ENCODE results near the gene AQP7.
"Not testable (repeated sequence)": the region's sequence is repeated elsewhere in the genome, so short reads cannot be mapped to it uniquely, and the experiment has no call there.

AQP7 gene

GRCh38 chr9:33393581-33393980 lies 8.8 kb downstream of the AQP7 start:
- no peak for DNase-seq

- not testable (repeated sequence) for DNase-seq
These were observed 9.8 kb downstream of the AQP7 start for GRCh38 chr9:33392591-33393021.

- DNase-seq, result not testable (repeated sequence)
These were observed 11.1 kb downstream of the AQP7 start for GRCh38 chr9:33391111-33391771.

- no peak for DNase-seq
These were observed 14.0 kb downstream of the AQP7 start for GRCh38 chr9:33388110-33388994.

GRCh38 chr9:33386998-33387397 lies 15.4 kb downstream of the AQP7 start:
- DNase-seq, result not testable (repeated sequence)

GRCh38 chr9:33386641-33386996 lies 15.7 kb downstream of the AQP7 start:
- not testable (repeated sequence) for DNase-seq

GRCh38 chr9:33385979-33386640 lies 16.3 kb downstream of the AQP7 start:
- not testable (repeated sequence) for DNase-seq

GRCh38 chr9:33385536-33385935 lies 16.8 kb downstream of the AQP7 start:
- DNase-seq, result not testable (repeated sequence)

- DNase-seq, result not testable (repeated sequence)
These were observed 19.0 kb downstream of the AQP7 start for GRCh38 chr9:33383396-33383795.

GRCh38 chr9:33382397-33382796 lies 20.0 kb downstream of the AQP7 start:
- not testable (repeated sequence) for DNase-seq

GRCh38 chr9:33381231-33381791 lies 21.1 kb downstream of the AQP7 start:
- DNase-seq, result no peak

GRCh38 chr9:33380390-33381094 lies 21.8 kb downstream of the AQP7 start:
- DNase-seq, result no peak

GRCh38 chr9:33379666-33380389 lies 22.5 kb downstream of the AQP7 start:
- no peak for DNase-seq

- no peak for DNase-seq
These were observed 24.1 kb downstream of the AQP7 start for GRCh38 chr9:33378121-33378795.

GRCh38 chr9:33377089-33377715 lies 25.2 kb downstream of the AQP7 start:
- no peak for DNase-seq

GRCh38 chr9:33375841-33376321 lies 26.5 kb downstream of the AQP7 start:
- DNase-seq, result no peak

- no peak for DNase-seq
These were observed 27.0 kb downstream of the AQP7 start for GRCh38 chr9:33375238-33375840.

- DNase-seq, result no peak
These were observed 27.6 kb downstream of the AQP7 start for GRCh38 chr9:33374634-33375237.

GRCh38 chr9:33374190-33374589 lies 28.2 kb downstream of the AQP7 start:
- DNase-seq, result no peak

GRCh38 chr9:33372900-33373299 lies 29.5 kb downstream of the AQP7 start:
- no peak for DNase-seq

Data from cortex of kidney (tissue), 1 donor.